ENCODE measurements around the gene PMFBP1.

PMFBP1 gene

GRCh38 chr16:72179204-72179970, 7.4 kb upstream of the PMFBP1 start:
- no peak for DNase-seq

DNA sequence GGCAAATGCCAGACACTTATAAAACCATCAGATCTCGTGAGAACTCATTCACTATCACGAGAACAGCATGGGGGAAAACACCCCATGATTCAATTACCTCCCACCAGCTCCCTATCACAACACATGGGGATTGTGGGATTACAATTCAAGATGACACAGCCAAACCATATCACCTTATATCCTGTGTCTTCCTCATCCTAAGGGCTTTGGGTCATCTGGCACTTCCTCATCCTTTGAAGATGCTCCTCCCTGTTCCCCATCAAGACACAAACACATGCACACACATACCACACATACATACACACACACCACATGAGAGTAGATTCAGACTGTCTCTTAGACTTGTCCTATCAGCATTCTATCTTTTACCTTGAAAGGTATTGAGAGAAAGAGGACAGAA, 2.8 kb upstream of the PMFBP1 start:
- no peak for DNase-seq

- DNase-seq = no peak
Observed at GRCh38 chr16:72173997-72174396, 2.0 kb upstream of the PMFBP1 start.

- no peak for DNase-seq
Observed at GRCh38 chr16:72171236-72171635, 719 bp downstream of the PMFBP1 start.

GRCh38 chr16:72169708-72170107, 2.2 kb downstream of the PMFBP1 start:
- DNase-seq = no peak

DNA sequence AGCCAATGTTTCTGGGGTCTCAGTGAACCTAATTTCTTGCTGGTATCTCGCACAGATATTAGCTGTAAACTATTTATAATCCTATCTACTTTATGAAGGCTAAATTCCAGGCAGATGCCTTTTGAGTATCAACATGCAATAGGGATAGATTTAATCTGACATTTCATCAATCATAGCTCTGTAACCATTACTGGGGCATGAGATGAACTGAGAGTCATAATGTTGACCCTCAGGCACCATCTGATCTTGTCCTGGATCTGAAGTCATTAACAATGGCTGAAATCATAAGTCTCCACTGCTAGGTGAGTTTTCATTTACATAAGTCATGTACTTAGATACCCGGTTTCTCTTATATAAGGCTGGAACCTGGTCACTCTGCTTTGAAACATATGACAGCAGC, 3.6 kb downstream of the PMFBP1 start:
- DNase-seq = no peak

DNA sequence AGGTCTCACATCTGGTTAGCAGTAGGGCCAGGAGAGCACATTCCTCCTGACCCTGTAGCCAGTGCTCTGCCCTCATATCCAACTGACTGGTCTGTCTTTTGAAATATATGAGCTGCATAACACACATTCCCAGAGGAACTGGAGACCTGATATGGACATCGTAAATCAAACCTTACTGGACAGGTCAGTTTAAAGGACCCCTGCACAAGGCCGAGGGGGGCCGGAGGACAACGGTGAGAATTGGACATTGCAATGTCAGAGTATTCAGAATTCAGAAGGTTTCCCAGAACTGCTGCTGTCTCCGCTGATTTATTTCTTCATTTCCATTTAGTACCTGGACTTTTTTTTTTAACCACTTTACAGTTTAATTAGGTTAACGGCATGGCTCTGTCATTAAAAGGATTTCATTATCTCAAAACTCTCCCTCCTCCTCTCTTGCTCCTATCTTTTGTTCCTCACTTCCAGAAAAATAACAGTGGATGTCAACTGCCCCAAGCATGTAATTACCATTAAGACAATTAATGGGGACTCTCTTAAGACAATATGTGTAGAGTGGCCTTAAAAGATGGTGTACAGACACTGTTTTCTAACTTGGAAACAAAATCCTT, 4.9 kb downstream of the PMFBP1 start:
- no peak for DNase-seq

GRCh38 chr16:72166151-72166550, 5.8 kb downstream of the PMFBP1 start:
- DNase-seq = no peak

- DNase-seq = no peak
Observed at GRCh38 chr16:72164691-72165090, 7.3 kb downstream of the PMFBP1 start.

DNA sequence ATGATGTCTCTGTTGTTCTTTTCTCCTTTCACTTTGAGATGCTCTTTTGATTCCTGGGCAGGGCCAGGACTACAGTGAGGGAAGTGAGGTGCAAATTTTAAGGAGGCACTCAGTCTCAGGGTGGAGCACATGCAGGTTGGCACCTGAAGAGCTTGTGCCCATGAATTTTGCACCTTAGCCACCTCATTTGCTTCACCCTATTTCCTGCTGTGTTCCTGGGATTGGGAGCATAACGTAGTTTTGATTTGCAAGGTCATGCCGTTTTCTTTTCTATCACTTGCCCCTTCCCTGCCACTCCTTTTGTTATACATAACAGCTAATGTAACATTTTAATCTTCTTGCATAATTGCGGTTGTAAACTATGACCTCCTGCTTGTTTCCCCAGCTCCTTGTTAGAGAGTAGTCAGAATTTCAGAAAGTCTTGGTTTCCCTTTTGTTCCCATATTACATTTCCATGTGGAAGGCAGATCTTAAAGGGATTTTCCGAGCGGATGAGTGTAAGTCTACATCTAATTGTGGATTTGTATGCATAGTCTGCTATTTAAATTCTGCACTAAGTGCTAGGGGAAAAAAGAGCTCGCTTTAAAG, 9.8 kb downstream of the PMFBP1 start:
- DNase-seq = no peak

- DNase-seq = no peak
Observed at GRCh38 chr16:72159801-72160200, 12.2 kb downstream of the PMFBP1 start.

GRCh38 chr16:72159386-72159785, 12.6 kb downstream of the PMFBP1 start:
- no peak for DNase-seq

- no peak for DNase-seq
Observed at GRCh38 chr16:72149676-72150464, 22.1 kb downstream of the PMFBP1 start.

- no peak for DNase-seq
Observed at GRCh38 chr16:72142476-72142875, 29.5 kb downstream of the PMFBP1 start.

DNA sequence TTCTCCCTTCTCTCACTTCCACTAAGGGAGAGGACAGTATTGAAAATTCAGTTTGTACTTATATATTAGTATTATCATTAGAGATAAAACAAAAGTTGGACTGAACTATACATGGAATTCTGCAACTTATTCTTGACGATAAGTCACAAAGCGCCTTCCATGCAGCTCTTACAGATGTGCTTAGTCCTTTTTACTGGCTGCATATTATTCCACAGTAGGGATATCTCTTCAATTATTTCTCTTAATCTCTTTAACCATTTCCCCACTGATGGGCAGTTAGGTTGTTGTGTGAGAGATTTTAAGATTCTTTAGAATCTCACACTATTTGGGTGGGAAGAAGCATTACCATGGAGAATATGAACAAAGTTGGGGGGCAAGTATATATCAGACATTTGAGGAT, 32.0 kb downstream of the PMFBP1 start:
- no peak for DNase-seq

DNA sequence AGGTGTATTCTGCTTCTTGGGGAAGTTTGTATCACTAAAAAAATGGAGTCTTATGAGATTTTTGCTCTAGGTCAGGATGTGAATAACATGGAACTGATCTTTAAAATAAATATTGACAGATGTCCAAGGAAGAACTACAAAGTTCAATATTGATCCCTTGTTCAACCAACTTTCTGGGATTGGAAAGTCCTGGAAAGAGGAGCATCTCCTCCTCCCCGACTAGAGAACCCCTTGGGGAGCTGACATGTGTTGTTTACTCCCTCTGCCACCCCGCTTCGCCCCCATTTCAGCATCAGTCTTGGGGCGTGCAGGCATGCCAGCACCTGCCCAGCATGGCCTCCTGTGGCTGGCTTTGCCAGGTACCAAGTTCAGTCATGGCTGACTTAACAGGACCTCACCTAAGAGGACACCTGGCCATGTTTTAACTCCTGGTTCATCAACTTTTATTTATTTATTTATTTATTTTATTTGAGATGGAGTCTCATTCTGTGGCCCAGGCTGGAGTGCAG, 33.8 kb downstream of the PMFBP1 start:
- no peak for DNase-seq

- DNase-seq = no peak
Observed at GRCh38 chr16:72137380-72138063, 34.4 kb downstream of the PMFBP1 start.

DNA sequence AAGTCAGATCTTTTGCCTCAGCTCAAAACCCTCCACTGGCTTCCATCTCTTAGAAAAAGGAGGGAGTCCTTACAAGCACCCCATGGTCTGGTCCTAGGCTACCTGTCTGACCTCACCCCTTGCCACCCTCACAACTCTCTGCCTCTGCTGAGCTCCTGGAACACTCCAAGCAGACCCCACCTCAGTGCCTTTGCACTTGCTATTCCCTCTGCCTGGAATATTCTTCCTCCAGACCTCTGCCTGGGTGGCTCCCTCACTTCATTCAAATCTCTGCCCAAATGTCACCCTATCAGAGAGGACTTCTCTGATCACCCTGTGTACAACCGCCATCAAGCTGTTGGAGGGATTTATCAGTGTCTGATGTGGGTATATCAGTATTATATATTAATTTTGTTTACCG, 37.4 kb downstream of the PMFBP1 start:
- DNase-seq = no peak

DNA sequence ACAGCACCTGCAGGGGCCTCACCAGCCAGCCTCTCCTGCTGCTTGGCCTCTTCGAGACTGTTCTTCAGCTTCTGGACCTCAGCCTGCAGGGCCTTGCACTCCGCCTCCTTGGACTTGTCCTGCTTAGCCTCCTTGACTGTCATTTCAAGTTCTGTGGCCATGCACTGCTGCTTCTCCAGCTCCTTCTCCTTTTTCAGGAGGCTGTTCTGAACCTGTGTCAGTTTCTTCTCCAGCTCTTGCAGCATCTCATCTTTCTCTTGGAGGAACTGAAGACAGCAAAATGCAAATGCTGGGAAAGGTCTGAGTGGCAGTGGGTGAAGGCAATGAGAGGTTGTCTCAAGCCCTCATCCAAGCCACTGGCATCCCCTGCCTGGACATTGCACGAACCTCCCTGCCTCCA, 39.2 kb downstream of the PMFBP1 start:
- no peak for DNase-seq

DNA sequence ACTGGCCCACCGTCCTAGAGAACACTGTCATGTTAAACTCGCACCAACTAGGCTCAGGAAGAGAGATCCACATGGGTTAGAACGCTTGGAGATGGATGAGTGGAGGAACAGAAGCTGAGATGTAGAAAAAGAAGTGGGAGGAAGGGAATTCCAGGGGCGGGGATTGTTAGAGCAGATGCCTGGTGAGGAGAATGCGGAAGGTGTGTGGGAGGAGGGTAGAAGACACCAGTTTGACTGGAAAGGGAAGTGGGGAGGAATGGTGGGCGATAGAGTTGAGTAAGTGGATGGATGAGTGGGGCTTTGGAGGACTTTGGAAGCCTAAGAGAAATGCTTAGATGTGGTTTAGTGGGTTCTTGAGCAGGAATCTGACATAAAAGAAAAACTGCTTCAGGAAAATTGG, 40.9 kb downstream of the PMFBP1 start:
- DNase-seq = no peak

DNA sequence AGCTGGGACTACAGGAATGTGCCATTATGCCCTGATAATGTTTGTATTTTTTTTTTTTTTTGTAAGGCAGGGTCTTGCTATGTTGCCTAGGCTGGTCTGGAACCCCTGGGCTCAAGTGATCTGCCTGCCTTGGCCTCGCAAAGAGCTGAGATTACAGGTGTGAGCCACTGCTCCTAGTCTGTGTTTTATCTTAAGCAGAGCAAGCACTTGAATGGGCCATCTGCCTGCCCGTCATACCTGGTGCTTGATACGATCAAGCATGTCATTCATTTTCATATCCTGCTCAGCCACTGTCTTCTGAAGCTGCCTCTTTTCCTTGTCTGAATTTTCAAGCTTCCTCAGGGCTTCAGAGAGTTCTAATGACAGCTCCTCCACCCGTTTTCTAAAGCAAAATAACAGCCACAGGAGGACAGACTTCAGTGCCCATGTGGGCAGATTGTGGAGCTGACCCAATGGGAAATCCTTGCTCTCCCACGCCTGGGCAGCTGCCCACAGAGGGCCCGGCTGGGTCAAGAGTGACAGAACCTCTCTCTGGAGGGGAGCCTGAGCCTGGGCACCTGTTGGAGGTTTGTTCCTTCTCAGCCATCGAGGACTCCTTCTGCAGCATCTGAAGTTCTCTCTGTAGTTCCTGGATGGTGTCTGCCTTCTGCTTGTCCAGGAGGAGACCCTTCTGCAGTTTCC, 41.8 kb downstream of the PMFBP1 start:
- no peak for DNase-seq

DNA sequence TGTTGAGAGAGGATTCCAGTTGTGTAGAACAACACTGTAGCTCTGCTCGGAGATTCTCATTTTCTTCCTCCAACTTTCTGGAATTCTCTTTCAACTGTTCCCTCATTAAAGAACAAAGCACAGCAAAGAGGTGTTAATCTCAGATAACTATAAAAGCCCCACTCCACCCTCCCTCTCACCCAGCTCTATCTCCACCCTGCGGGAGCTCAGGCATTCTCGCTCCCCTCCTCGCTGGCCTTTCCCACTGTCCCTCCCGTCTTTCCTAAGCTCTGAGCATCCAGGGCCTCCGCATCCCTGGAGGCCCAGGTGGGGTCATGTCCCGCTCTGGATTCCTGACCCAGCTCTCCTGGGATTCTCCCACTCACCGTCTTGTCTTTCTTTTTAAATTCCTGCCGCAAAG, 43.3 kb downstream of the PMFBP1 start:
- DNase-seq = no peak
